AG09319 (cell line): Measurements from ENCODE around the gene LRRTM4.
"Not testable (repeated sequence)": the region's sequence is repeated elsewhere in the genome, so short reads cannot be mapped to it uniquely, and the experiment has no call there.

Experiments
- DNase-seq: peaks from one replicate; pipeline ENCODE4 v3.0.0-alpha.2; 2010; ENCODE audit warnings: low read depth; ENCODE audit errors: extremely low read depth
- CTCF ChIP-seq: IDR thresholded peaks from 2 replicates; pipeline ENCODE4 v1.5.1; 2011; ENCODE audit warnings: low read depth, mild to moderate bottlenecking, inconsistent platforms, low read length, moderate library complexity

LRRTM4 gene

GRCh38 chr2:76713312-76713711 lies 808.9 kb downstream of the LRRTM4 start:
- TF ChIP-seq CTCF, result no peak
- DNase-seq, result no peak

GRCh38 chr2:76711490-76711889 lies 810.7 kb downstream of the LRRTM4 start:
- no peak for TF ChIP-seq CTCF
- no peak for DNase-seq

- TF ChIP-seq CTCF, result no peak
Measured at GRCh38 chr2:76700894-76701293, 821.3 kb downstream of the LRRTM4 start.

GRCh38 chr2:76697998-76698713 lies 824.0 kb downstream of the LRRTM4 start:
- not testable (repeated sequence) for DNase-seq

More at GRCh38 chr2:76700894-76701293, 821.3 kb downstream of the LRRTM4 start:
- no peak for DNase-seq
